SK-N-SH treated with all-trans-retinoic acid at 6 μM for 48 hours (cell line): ENCODE results near the gene ATR.

Experiments used
- ATAC-seq: fragments of 200-7000 bp; cut with Tn5 transposase; 3 replicates; pipeline ENCODE4 v1.9.1; 2020; ENCODE audit warnings: mild to moderate bottlenecking, moderate library complexity
- ARNTL ChIP-seq: fragments of 450-650 bp; formaldehyde crosslinking; IDR thresholded peaks from 2 replicates; pipeline ENCODE4 v1.5.0; 2020; ENCODE audit warnings: low read depth, mild to moderate bottlenecking, moderate library complexity, borderline replicate concordance
- BACH2 ChIP-seq: fragments of 250-450 bp; sonication (Bioruptor Pico); IDR thresholded peaks from 2 replicates; pipeline ENCODE4 v1.9.0; 2021; ENCODE audit warnings: mild to moderate bottlenecking, borderline replicate concordance
- CSDC2 ChIP-seq: fragments of 250-450 bp; sonication (Bioruptor Pico); IDR thresholded peaks from 2 replicates; pipeline ENCODE4 v1.5.0; 2020; ENCODE audit warnings: mild to moderate bottlenecking, moderate library complexity
- ESRRG ChIP-seq: fragments of 250-450 bp; sonication (Bioruptor Pico); IDR thresholded peaks from 2 replicates; pipeline ENCODE4 v1.6.1; 2021; ENCODE audit warnings: mild to moderate bottlenecking
- GLIS3 ChIP-seq: fragments of 250-450 bp; sonication (Bioruptor Pico); IDR thresholded peaks from 2 replicates; pipeline ENCODE4 v1.5.0; 2020; ENCODE audit warnings: mild to moderate bottlenecking, moderate library complexity
- OSR1 ChIP-seq: fragments of 250-450 bp; sonication (Bioruptor Pico); IDR thresholded peaks from 2 replicates; pipeline ENCODE4 v1.8.0; 2022; ENCODE audit warnings: moderate library complexity, mild to moderate bottlenecking, inconsistent platforms
- PPARA ChIP-seq: fragments of 250-450 bp; sonication (Bioruptor Pico); IDR thresholded peaks from 2 replicates; pipeline ENCODE4 v1.5.0; 2020; ENCODE audit warnings: mild to moderate bottlenecking, borderline replicate concordance
- SNAI2 ChIP-seq: fragments of 250-450 bp; sonication (Bioruptor Pico); IDR thresholded peaks from 2 replicates; pipeline ENCODE4 v1.5.0; 2020; ENCODE audit warnings: mild to moderate bottlenecking, moderate library complexity
- TCF4 ChIP-seq: fragments of 250-450 bp; sonication (Bioruptor Pico); IDR thresholded peaks from 2 replicates; pipeline ENCODE4 v1.8.0; 2021; ENCODE audit warnings: mild to moderate bottlenecking, moderate library complexity, borderline replicate concordance
- TOX ChIP-seq: fragments of 250-450 bp; sonication (Bioruptor Pico); IDR thresholded peaks from 2 replicates; pipeline ENCODE4 v1.8.0; 2021; ENCODE audit warnings: mild to moderate bottlenecking, moderate library complexity, borderline replicate concordance
- ZC3H10 ChIP-seq: fragments of 250-450 bp; sonication (Bioruptor Pico); IDR thresholded peaks from 2 replicates; pipeline ENCODE4 v1.5.1; 2021; ENCODE audit warnings: mild to moderate bottlenecking, moderate library complexity
- ZFP3 ChIP-seq: fragments of 250-450 bp; sonication (Bioruptor Pico); IDR thresholded peaks from 2 replicates; pipeline ENCODE4 v1.5.0; 2020; ENCODE audit warnings: mild to moderate bottlenecking, moderate library complexity
- ZFP30 ChIP-seq: fragments of 450-650 bp; formaldehyde crosslinking; IDR thresholded peaks from 2 replicates; pipeline ENCODE4 v1.5.0; 2022; ENCODE audit warnings: mild to moderate bottlenecking, moderate library complexity
- ZNF70 ChIP-seq: fragments of 450-650 bp; formaldehyde crosslinking; IDR thresholded peaks from 2 replicates; pipeline ENCODE4 v1.5.0; 2020; ENCODE audit warnings: mild to moderate bottlenecking, moderate library complexity
- ZNF8 ChIP-seq: fragments of 450-650 bp; formaldehyde crosslinking; IDR thresholded peaks from 2 replicates; pipeline ENCODE4 v1.5.0; 2020; ENCODE audit warnings: mild to moderate bottlenecking, moderate library complexity
- TF ChIP-seq, protein P1 (sequence below): fragments of 250-450 bp; sonication (Bioruptor Pico); IDR thresholded peaks from 2 replicates; pipeline ENCODE4 v1.8.0; 2021; ENCODE audit warnings: low read depth, mild to moderate bottlenecking, moderate library complexity, borderline replicate concordance
- TF ChIP-seq, protein P2 (sequence below): fragments of 250-450 bp; sonication (Bioruptor Pico); IDR thresholded peaks from 2 replicates; pipeline ENCODE4 v1.5.1; 2020; ENCODE audit warnings: low read depth, mild to moderate bottlenecking, moderate library complexity
- TF ChIP-seq, protein P3 (sequence below): fragments of 250-450 bp; sonication (Bioruptor Pico); IDR thresholded peaks from 2 replicates; pipeline ENCODE4 v1.5.0; 2020; ENCODE audit warnings: mild to moderate bottlenecking, moderate library complexity
- TF ChIP-seq, protein P4 (sequence below): fragments of 250-450 bp; sonication (Bioruptor Pico); IDR thresholded peaks from 2 replicates; pipeline ENCODE4 v1.8.0; 2020; ENCODE audit warnings: mild to moderate bottlenecking, moderate library complexity, borderline replicate concordance
- TF ChIP-seq, protein P5 (sequence below): fragments of 250-450 bp; sonication (Bioruptor Pico); IDR thresholded peaks from 2 replicates; pipeline ENCODE4 v1.5.1; 2021; ENCODE audit warnings: mild to moderate bottlenecking, moderate library complexity

Gene ATR

DNA sequence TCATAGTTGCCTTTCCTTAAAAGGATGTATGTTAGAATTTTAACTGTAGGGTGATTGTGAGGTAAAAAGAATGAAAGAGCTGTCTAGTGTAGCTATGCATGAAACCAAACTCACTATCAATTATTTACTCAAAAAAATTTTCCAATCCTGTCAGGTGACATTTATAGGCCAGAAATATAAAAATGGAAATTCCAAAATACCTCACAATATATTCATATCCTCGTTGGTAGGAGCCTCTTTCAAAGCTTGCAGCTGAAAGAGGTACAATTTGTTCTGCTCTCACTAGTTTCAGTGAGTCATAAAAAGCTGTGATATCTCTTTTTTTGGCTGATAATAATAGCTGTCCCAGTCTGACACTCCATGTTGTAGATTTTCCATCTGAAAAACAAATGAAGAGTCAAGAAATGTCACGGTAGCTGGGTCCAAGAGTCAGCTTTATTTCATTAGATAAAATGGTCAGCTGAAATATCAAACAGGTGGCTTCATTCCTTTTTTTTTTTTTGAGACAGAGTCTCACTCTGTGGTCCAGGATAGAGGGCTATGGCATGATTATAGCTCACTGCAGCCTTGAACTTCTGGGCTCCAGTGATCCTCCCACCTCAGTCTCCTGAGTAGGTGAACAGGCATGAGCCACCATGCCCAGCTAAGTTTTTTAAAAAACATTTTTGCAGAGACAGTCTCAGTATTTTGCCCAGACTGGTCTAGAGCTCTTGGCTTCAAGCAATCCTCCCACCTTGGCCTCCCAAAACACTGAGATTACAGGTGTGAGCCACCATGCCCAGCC lies 79.9 kb downstream of the ATR start:
- TF ChIP-seq, protein P1, sequence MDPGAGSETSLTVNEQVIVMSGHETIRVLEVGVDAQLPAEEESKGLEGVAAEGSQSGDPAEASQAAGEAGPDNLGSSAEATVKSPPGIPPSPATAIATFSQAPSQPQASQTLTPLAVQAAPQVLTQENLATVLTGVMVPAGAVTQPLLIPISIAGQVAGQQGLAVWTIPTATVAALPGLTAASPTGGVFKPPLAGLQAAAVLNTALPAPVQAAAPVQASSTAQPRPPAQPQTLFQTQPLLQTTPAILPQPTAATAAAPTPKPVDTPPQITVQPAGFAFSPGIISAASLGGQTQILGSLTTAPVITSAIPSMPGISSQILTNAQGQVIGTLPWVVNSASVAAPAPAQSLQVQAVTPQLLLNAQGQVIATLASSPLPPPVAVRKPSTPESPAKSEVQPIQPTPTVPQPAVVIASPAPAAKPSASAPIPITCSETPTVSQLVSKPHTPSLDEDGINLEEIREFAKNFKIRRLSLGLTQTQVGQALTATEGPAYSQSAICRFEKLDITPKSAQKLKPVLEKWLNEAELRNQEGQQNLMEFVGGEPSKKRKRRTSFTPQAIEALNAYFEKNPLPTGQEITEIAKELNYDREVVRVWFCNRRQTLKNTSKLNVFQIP: no peak
- TF ChIP-seq ZFP30 (no peak), PPARA (CRISPR knock-in tag) (no peak), ZNF8 (no peak), SNAI2 (no peak), BACH2 (no peak), OSR1 (no peak), TOX (CRISPR knock-in tag) (no peak), ZNF70 (CRISPR knock-in tag) (no peak), ARNTL (CRISPR knock-in tag) (no peak), ESRRG (CRISPR knock-in tag) (no peak)
- TF ChIP-seq, protein P2, sequence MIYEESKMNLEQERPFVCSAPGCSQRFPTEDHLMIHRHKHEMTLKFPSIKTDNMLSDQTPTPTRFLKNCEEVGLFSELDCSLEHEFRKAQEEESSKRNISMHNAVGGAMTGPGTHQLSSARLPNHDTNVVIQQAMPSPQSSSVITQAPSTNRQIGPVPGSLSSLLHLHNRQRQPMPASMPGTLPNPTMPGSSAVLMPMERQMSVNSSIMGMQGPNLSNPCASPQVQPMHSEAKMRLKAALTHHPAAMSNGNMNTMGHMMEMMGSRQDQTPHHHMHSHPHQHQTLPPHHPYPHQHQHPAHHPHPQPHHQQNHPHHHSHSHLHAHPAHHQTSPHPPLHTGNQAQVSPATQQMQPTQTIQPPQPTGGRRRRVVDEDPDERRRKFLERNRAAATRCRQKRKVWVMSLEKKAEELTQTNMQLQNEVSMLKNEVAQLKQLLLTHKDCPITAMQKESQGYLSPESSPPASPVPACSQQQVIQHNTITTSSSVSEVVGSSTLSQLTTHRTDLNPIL (CRISPR knock-in tag): no peak
- TF ChIP-seq, protein P3, sequence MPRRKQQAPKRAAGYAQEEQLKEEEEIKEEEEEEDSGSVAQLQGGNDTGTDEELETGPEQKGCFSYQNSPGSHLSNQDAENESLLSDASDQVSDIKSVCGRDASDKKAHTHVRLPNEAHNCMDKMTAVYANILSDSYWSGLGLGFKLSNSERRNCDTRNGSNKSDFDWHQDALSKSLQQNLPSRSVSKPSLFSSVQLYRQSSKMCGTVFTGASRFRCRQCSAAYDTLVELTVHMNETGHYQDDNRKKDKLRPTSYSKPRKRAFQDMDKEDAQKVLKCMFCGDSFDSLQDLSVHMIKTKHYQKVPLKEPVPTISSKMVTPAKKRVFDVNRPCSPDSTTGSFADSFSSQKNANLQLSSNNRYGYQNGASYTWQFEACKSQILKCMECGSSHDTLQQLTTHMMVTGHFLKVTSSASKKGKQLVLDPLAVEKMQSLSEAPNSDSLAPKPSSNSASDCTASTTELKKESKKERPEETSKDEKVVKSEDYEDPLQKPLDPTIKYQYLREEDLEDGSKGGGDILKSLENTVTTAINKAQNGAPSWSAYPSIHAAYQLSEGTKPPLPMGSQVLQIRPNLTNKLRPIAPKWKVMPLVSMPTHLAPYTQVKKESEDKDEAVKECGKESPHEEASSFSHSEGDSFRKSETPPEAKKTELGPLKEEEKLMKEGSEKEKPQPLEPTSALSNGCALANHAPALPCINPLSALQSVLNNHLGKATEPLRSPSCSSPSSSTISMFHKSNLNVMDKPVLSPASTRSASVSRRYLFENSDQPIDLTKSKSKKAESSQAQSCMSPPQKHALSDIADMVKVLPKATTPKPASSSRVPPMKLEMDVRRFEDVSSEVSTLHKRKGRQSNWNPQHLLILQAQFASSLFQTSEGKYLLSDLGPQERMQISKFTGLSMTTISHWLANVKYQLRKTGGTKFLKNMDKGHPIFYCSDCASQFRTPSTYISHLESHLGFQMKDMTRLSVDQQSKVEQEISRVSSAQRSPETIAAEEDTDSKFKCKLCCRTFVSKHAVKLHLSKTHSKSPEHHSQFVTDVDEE: no peak
- TF ChIP-seq, protein P4, sequence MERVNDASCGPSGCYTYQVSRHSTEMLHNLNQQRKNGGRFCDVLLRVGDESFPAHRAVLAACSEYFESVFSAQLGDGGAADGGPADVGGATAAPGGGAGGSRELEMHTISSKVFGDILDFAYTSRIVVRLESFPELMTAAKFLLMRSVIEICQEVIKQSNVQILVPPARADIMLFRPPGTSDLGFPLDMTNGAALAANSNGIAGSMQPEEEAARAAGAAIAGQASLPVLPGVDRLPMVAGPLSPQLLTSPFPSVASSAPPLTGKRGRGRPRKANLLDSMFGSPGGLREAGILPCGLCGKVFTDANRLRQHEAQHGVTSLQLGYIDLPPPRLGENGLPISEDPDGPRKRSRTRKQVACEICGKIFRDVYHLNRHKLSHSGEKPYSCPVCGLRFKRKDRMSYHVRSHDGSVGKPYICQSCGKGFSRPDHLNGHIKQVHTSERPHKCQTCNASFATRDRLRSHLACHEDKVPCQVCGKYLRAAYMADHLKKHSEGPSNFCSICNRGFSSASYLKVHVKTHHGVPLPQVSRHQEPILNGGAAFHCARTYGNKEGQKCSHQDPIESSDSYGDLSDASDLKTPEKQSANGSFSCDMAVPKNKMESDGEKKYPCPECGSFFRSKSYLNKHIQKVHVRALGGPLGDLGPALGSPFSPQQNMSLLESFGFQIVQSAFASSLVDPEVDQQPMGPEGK (CRISPR knock-in tag): no peak
- ATAC-seq: no peak

DNA sequence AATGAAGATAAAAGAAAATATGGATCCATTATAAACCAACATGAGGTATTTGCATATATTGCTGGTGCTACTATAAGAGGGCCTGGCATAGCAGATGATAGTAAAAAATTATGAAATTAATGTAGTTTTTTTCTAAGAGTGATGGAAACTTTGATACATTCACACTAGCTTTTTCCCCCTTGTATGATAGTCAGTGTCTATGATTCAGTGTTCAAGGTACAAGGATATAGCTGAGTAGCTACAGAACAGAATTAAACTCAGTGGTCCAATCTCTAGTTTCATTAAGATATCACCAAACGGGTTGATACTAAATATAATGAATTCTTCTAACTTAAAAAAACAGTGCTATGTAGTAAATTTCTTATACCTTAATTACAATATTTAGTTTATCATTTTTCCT lies 80.8 kb downstream of the ATR start:
- ATAC-seq: no peak

DNA sequence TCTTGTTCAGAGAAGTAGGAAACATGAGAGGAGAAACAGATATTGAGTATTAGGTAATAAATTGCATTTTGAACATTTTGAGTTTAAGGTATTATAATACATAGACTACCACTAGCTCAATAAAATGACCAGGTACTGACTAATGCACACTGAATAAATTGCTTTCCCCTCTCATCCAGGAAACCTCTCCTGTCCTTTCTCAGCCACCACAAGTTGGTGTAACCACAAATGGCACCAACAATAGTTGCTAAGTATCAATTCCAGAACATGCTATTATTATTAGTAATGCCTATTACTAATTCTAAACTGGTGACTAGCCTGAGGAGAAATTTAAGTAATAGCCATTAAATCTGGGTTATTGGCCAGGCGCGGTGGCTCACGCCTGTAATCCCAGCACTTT lies 83.4 kb downstream of the ATR start:
- TF ChIP-seq CSDC2 (CRISPR knock-in tag): no peak
- TF ChIP-seq, protein P4 (CRISPR knock-in tag): no peak
- TF ChIP-seq TOX (CRISPR knock-in tag): no peak
- no peak for TF ChIP-seq ZNF8
- TF ChIP-seq, protein P3: no peak
- TF ChIP-seq, protein P5, sequence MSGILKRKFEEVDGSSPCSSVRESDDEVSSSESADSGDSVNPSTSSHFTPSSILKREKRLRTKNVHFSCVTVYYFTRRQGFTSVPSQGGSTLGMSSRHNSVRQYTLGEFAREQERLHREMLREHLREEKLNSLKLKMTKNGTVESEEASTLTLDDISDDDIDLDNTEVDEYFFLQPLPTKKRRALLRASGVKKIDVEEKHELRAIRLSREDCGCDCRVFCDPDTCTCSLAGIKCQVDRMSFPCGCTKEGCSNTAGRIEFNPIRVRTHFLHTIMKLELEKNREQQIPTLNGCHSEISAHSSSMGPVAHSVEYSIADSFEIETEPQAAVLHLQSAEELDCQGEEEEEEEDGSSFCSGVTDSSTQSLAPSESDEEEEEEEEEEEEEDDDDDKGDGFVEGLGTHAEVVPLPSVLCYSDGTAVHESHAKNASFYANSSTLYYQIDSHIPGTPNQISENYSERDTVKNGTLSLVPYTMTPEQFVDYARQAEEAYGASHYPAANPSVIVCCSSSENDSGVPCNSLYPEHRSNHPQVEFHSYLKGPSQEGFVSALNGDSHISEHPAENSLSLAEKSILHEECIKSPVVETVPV (CRISPR knock-in tag): no peak
- TF ChIP-seq ZFP3 (CRISPR knock-in tag): no peak
- no peak for ATAC-seq

More for the DNA sequence above, 80.8 kb downstream of the ATR start:
- TF ChIP-seq, protein P1: no peak
- no peak for TF ChIP-seq OSR1
- TF ChIP-seq TCF4 (CRISPR knock-in tag): no peak
- TF ChIP-seq ZNF70 (CRISPR knock-in tag): no peak
- no peak for TF ChIP-seq ARNTL (CRISPR knock-in tag)
- TF ChIP-seq PPARA (CRISPR knock-in tag): no peak
- TF ChIP-seq GLIS3 (CRISPR knock-in tag): no peak
- no peak for TF ChIP-seq ZC3H10 (CRISPR knock-in tag)
